IPS-18a (cell line): ENCODE results near the gene NT5DC1.

ENCODE experiments used
- H3K27ac ChIP-seq: one replicate; pipeline ENCODE4 v1.5.1; 2013; ENCODE audit warnings: low read length
- H3K27me3 ChIP-seq: one replicate; pipeline ENCODE4 v1.6.1; 2013; ENCODE audit warnings: mild to moderate bottlenecking, low read length; ENCODE audit not compliant: control insufficient read depth, insufficient read depth
- H3K36me3 ChIP-seq: one replicate; pipeline ENCODE4 v1.6.1; 2013; ENCODE audit warnings: low read depth, low read length; ENCODE audit not compliant: control insufficient read depth
- H3K4me1 ChIP-seq: one replicate; pipeline ENCODE4 v1.6.1; 2013; ENCODE audit warnings: low read depth, low read length; ENCODE audit not compliant: control insufficient read depth
- H3K4me3 ChIP-seq: one replicate; pipeline ENCODE4 v1.5.1; 2013; ENCODE audit warnings: low read length
- H3K9ac ChIP-seq: one replicate; pipeline ENCODE4 v1.6.1; 2013; ENCODE audit warnings: mild to moderate bottlenecking, low read length, moderate library complexity
- H3K9me3 ChIP-seq: one replicate; pipeline ENCODE4 v1.6.1; 2013; ENCODE audit warnings: low read depth, low read length; ENCODE audit not compliant: control insufficient read depth

Gene NT5DC1

DNA sequence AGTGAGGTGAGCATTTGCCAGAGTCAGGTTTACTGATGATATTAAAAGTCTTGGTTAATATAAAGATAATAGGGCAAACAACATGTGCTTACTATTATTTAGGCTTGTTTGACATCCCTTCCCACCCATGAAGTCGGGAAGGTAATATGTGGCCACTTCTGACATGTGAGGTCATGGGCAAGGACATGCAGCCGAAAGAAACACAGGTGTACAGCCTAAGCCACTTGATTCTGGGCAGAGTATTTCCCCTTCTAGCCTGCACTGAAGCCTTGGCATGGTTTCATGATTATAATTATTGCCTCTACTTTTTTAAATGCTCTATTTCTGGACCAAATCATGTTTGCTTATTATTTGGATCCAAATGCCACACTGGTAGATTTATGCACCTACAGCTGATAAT lies 100.9 kb downstream of the NT5DC1 start:
- peaks cover 4% of the 10 kb centered on the region for H3K36me3 ChIP-seq
- H3K9ac ChIP-seq: no peak overlapping the region
- no peaks in the 10 kb centered on the region for H3K9me3 ChIP-seq
- H3K4me1 ChIP-seq: no peaks in the 10 kb centered on the region
- H3K27me3 ChIP-seq: no peaks in the 10 kb centered on the region
- no peak overlapping the region for H3K27ac ChIP-seq
- H3K4me3 ChIP-seq: no peak overlapping the region

DNA sequence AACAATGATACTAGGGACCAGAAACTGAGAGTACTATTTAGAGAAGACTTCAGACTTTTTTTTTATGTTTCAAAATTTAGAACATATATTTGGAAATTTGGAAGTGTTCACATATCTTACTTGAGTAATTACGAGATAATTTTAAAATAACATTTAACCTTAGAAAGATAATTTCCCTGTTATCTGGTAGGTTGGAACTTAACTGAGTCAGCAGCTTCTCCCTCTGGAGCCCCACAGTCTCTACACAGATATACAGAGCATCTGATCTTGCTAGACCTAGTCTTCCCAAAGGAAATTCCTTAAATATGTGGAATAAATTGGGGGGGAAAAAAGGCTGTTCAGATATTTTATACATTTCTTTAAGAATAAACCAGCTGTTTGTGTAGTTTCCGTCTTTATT lies 104.6 kb downstream of the NT5DC1 start:
- Histone ChIP-seq H3K27ac (no peak overlapping the region), H3K4me1 (no peaks in the 10 kb centered on the region), H3K36me3 (no peaks in the 10 kb centered on the region), H3K27me3 (no peaks in the 10 kb centered on the region), H3K9ac (no peak overlapping the region), H3K9me3 (no peaks in the 10 kb centered on the region), H3K4me3 (no peak overlapping the region)

DNA sequence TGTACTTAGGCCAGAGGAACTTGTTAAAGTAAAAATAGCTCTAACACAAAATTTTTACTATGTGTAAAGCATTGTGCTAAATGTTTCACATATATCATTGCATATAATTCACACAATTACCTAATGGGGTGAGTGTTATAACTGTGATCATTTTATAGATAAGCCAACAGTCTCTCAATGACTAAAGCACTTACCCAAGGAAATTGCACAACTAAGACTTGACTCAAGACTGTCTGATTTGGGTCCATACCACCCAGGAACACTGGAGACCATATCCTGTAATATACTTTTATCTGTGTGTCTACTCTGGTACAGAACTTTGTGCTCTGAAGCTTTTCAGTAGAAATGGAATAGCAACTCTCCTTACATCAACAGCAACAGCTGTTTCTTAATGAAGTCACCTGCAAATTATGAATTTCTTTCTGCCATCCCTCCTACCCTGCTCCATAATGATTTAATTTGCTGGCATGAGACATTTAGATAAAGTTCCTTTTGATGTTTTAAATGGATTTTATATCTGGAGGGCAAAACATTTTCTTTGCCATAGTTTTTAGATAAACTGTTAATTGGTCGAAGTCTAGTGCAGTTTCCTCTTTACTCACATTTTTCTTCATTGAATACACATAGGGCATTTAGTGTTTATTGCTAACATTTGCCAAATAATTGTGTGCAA lies 105.7 kb downstream of the NT5DC1 start:
- H3K9me3 ChIP-seq: no peaks in the 10 kb centered on the region
- H3K36me3 ChIP-seq: no peaks in the 10 kb centered on the region
- H3K27me3 ChIP-seq: no peaks in the 10 kb centered on the region
- no peak overlapping the region for H3K4me3 ChIP-seq
- no peaks in the 10 kb centered on the region for H3K4me1 ChIP-seq
- no peak overlapping the region for H3K27ac ChIP-seq
- H3K9ac ChIP-seq: no peak overlapping the region

DNA sequence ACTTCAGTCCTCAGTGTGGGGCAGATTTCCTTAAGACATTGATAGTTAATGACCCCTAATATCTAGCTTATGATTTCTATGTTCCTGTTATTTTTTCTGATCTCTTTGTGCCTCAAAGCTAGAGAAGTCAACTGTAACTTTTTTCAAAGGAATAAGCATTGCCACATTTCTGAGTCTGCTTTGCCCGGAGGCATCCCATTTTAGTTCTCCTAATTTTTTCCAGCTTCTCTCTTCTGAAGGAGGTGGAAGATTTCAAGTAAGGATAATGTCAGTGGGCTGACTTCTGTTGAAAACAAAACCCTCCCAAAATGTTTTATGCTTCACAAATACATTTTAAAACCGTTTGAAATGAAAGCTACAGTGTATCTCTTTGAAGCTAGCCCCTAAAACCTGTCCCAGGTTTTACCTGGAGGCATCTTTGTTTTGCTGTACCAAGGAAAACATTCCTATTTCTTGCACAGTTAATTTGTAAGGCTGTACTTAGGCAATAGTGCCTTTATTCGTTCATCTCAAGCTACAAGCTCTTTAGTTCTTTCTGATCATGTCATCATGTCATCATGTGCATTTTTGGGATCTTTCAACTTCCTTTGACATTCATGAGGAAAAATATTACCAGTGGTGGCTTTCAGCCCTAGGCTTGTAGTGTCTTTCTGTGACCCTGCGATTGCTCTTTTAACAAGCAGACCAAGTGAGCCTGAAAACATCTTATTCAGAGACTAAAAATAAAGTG lies 107.6 kb downstream of the NT5DC1 start:
- Histone ChIP-seq H3K4me3 (no peak overlapping the region), H3K4me1 (no peaks in the 10 kb centered on the region), H3K36me3 (no peaks in the 10 kb centered on the region), H3K9me3 (no peaks in the 10 kb centered on the region), H3K27me3 (no peaks in the 10 kb centered on the region), H3K27ac (no peak overlapping the region), H3K9ac (no peak overlapping the region)

DNA sequence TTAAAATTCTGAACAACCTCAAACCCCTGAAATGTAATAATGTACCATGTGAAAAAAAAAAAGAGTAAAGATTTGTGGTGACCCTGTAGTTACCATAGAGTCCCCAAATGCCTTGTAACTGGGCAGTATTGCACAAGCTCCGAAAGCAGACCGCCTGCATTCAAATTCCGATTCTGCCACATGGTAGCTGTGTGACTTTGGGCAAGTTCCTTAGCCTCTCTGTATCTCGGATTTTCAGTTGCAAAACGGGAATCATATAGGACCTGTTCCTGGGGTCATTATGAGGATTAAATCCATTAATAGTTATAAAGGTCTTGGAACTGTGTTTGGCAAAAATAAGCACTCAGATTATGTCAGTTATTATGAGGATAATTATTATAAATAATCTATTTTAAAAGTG lies 109.7 kb downstream of the NT5DC1 start:
- no peaks in the 10 kb centered on the region for H3K36me3 ChIP-seq
- no peak overlapping the region for H3K4me3 ChIP-seq
- H3K9me3 ChIP-seq: no peaks in the 10 kb centered on the region
- H3K9ac ChIP-seq: no peak overlapping the region
- H3K4me1 ChIP-seq: no peaks in the 10 kb centered on the region
- H3K27ac ChIP-seq: no peak overlapping the region
- no peaks in the 10 kb centered on the region for H3K27me3 ChIP-seq

DNA sequence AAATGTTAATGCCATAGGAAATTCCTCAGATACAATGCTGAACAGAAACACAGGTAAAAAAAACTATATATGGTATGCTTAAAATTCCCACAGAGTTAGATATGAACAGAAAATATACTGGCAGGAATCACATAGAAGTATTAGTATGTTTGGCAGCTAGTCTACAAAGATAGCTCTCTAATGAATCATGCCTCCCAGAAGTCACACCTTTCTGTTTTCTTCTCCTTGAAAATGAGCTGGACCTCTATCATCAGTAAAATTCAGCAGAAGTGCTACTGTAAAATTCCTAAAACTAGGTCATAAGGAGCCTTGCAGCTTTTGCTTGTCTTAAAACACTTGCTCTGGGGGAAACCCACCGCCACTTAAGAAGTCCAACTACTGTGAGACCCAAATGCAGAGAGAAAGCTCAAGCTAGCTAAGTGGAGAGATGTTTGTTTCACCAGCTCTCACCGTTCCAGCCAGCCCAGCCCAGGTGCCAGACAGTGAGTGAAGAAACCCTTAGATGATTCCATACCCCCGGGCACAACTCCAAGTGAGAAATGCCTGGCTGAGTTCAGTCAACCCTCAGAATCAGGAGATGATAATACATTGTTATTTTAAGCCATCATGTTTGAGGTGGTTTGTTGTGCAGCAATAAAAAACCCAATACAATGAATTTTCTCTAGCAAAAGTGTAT lies 110.2 kb downstream of the NT5DC1 start:
- no peaks in the 10 kb centered on the region for H3K9me3 ChIP-seq
- no peak overlapping the region for H3K9ac ChIP-seq
- no peaks in the 10 kb centered on the region for H3K4me1 ChIP-seq
- no peak overlapping the region for H3K27ac ChIP-seq
- no peaks in the 10 kb centered on the region for H3K36me3 ChIP-seq
- H3K4me3 ChIP-seq: no peak overlapping the region
- no peaks in the 10 kb centered on the region for H3K27me3 ChIP-seq

DNA sequence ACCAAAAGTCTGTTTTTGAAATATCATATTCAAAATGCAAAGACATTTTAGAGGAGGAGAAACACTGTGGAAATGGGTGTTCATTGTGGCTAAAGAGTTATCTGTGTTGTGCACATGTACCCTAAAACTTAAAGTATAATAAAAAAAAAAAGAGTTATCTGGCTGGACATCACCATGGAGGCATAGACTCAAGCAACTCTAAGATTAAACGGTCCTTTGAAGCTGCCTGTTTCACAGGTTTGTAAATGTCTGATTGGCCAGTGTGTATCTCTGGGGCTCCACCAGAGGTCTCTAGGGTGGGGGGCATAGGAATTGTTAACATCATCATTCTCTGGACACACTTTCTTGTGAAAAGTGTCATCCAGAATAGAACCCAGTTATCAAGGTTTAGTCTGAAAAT lies 114.0 kb downstream of the NT5DC1 start:
- no peaks in the 10 kb centered on the region for H3K36me3 ChIP-seq

DNA sequence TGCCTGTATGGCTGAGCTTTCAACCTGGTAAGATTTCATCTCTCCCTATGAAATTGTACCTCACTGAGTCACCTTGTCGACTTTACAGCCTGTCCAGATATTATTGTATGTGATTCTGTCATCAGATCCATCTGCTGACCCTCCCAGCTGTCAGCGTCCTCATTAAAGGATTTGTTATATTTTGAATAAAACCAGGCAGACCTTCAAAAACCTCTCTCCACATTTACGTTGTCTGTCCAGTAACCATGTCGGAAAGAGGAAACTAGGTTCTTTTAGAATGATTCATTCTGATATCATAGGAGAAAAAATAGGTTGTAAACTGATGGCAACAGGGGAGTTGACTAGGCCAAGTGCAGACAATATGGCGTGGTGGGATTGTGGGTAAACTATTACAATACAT lies 114.8 kb downstream of the NT5DC1 start:
- no peaks in the 10 kb centered on the region for H3K9me3 ChIP-seq

More for the DNA sequence above, 114.0 kb downstream of the NT5DC1 start:
- no peaks in the 10 kb centered on the region for H3K4me1 ChIP-seq
- H3K4me3 ChIP-seq: no peak overlapping the region
- no peak overlapping the region for H3K27ac ChIP-seq
- no peaks in the 10 kb centered on the region for H3K9me3 ChIP-seq
- H3K9ac ChIP-seq: no peak overlapping the region
- H3K27me3 ChIP-seq: no peaks in the 10 kb centered on the region

DNA sequence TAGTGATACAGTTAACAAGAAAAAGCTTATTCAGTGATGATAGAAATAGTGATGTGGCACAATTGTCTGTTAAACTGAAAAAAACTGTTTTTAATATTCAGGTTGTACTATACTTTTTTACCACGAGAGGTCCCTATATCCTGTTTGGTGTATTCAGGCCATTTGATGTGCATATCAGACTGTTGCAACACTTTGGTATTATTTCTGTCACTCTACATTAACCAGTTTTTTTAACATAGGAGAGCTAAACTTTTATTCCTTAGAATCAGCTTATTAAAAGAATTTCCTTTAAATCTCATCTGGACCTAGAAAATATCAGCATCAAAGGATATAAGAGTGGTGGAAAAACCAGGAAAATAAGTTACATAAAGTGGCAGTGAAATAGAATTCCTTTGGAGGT lies 116.4 kb downstream of the NT5DC1 start:
- Histone ChIP-seq H3K4me3 (no peak overlapping the region), H3K9ac (no peak overlapping the region), H3K27me3 (no peaks in the 10 kb centered on the region), H3K4me1 (no peaks in the 10 kb centered on the region), H3K36me3 (no peaks in the 10 kb centered on the region), H3K27ac (no peak overlapping the region), H3K9me3 (no peaks in the 10 kb centered on the region)

More for the DNA sequence above, 114.8 kb downstream of the NT5DC1 start:
- H3K27ac ChIP-seq: no peak overlapping the region
- no peaks in the 10 kb centered on the region for H3K27me3 ChIP-seq
- H3K4me3 ChIP-seq: no peak overlapping the region
- H3K36me3 ChIP-seq: no peaks in the 10 kb centered on the region
- H3K4me1 ChIP-seq: no peaks in the 10 kb centered on the region
- no peak overlapping the region for H3K9ac ChIP-seq

DNA sequence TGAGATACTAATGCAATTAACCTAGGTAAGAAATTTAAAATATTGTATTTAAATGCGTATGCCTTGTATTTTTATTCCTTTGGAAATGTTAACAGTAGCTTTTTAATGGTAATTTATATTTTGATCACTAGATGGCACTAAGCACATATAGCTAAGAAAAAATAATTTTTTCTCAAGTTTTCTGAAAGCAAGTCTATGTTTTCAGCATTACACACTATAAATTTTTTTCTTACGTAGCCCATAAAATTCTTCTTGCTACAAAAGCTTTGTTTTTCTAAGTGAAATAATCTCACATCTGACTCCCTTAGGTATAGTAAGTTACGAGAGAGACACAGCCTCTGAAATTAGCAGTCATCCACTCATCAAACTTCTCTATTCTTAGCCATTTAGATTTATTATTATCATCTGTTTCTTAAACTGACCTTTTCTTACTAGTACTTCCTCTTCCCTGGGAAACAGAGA lies 117.5 kb downstream of the NT5DC1 start:
- Histone ChIP-seq H3K9ac (no peak overlapping the region), H3K27ac (no peak overlapping the region), H3K36me3 (no peaks in the 10 kb centered on the region), H3K4me1 (peaks cover 7% of the 10 kb centered on the region), H3K27me3 (no peaks in the 10 kb centered on the region), H3K4me3 (no peak overlapping the region), H3K9me3 (no peaks in the 10 kb centered on the region)

DNA sequence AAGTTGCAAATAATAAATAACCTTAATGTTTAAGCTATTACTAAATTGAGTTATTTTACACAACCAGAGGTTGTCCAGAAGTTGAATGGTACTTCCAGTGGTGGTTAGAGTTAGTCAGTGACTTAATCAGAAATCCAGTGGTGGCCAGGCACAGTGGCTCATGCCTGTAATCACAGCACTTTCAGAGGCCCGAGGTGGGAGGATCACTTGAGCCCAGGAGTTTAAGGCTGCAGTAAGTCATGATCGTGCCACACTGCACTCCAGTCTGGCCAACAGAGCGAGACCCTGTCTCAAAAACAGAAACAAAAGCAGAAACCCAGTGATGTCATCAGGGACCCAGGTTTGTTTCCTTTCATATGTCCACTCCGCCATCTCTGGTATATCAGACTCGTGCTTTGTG lies 118.2 kb downstream of the NT5DC1 start:
- no peaks in the 10 kb centered on the region for H3K27me3 ChIP-seq
- no peaks in the 10 kb centered on the region for H3K9me3 ChIP-seq
- no peak overlapping the region for H3K27ac ChIP-seq
- no peak overlapping the region for H3K4me3 ChIP-seq
- H3K36me3 ChIP-seq: no peaks in the 10 kb centered on the region
- peaks cover 11% of the 10 kb centered on the region for H3K4me1 ChIP-seq
- no peak overlapping the region for H3K9ac ChIP-seq
